ENCODE results near the gene HSFX3.

Gene HSFX3

DNA sequence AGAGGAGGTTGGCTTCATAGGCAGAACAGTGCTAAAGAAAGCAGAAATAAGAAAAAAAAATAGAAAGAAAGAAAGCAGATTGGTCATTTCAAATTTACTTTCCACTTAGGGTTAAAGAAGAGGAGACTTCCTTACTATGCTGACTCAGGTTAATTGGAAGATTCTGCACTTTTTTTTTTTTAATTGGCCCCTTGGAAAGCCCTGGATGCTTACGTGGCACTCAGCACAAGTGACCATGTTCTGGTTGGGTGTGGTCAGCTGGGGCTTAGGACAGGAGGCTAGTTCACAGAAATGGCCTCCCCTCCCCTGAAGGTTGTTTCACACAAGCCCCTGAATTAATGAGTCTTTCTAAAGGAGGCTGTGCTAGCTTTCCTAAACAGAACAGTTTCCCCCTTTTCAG lies 23.0 kb upstream of the HSFX3 start:
- Histone ChIP-seq H3K4me2 (no peak overlapping the region), H2AFZ (ENCODE audit: low read depth) (no peak overlapping the region), H4K20me1 (ENCODE audit: insufficient read depth) (no peaks in the 10 kb centered on the region), H3K27ac (no peak overlapping the region), H3K4me3 (IDR thresholded peaks at IDR 0.05; ENCODE audit: insufficient read depth, low read depth, low read length) (no peak overlapping the region), H3K4me1 (ENCODE audit: low read depth, poor library complexity, severe bottlenecking) (peaks cover 5% of the 10 kb centered on the region), H3K36me3 (ENCODE audit: insufficient read depth) (no peaks in the 10 kb centered on the region), H3K79me2 (ENCODE audit: insufficient read depth, low read depth) (no peaks in the 10 kb centered on the region), H3K9ac (no peak overlapping the region), H3K27me3 (ENCODE audit: insufficient read depth, low read depth) (no peaks in the 10 kb centered on the region)
- TF ChIP-seq, protein P1, sequence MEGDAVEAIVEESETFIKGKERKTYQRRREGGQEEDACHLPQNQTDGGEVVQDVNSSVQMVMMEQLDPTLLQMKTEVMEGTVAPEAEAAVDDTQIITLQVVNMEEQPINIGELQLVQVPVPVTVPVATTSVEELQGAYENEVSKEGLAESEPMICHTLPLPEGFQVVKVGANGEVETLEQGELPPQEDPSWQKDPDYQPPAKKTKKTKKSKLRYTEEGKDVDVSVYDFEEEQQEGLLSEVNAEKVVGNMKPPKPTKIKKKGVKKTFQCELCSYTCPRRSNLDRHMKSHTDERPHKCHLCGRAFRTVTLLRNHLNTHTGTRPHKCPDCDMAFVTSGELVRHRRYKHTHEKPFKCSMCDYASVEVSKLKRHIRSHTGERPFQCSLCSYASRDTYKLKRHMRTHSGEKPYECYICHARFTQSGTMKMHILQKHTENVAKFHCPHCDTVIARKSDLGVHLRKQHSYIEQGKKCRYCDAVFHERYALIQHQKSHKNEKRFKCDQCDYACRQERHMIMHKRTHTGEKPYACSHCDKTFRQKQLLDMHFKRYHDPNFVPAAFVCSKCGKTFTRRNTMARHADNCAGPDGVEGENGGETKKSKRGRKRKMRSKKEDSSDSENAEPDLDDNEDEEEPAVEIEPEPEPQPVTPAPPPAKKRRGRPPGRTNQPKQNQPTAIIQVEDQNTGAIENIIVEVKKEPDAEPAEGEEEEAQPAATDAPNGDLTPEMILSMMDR (conservative IDR thresholded peaks at IDR 0.05; ENCODE audit: low read depth, low read length): no peak

DNA sequence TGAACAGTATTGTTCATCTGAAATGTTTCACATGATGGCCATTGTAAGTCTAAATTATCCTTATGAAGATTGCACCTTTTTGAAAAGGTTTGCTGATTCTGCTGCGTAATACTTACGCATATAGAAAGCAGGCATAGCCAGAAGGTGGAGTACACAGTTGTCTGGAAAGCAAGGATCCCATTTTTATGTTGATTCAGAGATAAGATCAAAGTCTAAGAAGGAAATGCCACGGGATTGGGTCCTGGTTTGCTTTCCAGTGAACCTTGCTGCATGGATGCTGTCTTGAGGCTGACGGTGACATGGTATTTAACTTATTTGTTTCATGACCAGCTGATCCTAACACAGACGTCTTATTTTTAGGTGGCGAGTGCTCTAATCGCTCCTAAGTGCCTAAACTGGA lies 22.0 kb upstream of the HSFX3 start:
- Histone ChIP-seq H4K20me1 (ENCODE audit: insufficient read depth) (no peaks in the 10 kb centered on the region), H3K4me1 (ENCODE audit: low read depth, poor library complexity, severe bottlenecking) (peaks cover 5% of the 10 kb centered on the region), H3K9ac (no peak overlapping the region), H3K36me3 (ENCODE audit: insufficient read depth) (no peaks in the 10 kb centered on the region), H3K4me2 (no peak overlapping the region), H3K27ac (no peak overlapping the region), H3K4me3 (IDR thresholded peaks at IDR 0.05; ENCODE audit: insufficient read depth, low read depth, low read length) (no peak overlapping the region), H2AFZ (ENCODE audit: low read depth) (no peak overlapping the region), H3K27me3 (ENCODE audit: insufficient read depth, low read depth) (no peaks in the 10 kb centered on the region), H3K79me2 (ENCODE audit: insufficient read depth, low read depth) (no peaks in the 10 kb centered on the region)
- TF ChIP-seq, protein P1 (conservative IDR thresholded peaks at IDR 0.05; ENCODE audit: low read depth, low read length): no peak

DNA sequence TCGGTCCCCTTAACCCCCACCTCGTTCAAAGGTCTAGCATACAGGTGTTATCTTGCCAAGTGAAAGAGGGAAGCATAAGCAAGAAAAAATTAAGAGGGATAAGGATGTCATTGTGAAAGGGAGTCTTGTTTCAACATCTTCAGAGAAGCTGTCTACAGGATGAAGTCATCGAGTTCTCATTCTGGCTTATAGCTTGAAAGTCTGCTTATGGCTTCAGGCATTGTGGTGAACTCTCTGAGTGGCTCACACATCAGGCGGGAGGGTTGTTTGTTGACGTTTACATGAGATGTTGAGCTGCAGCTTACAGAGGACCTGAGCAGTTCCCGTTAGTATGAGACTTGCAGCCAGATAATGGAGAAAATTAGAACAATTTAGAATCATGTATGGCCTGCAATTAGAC lies 20.9 kb upstream of the HSFX3 start:
- H3K4me1 ChIP-seq (ENCODE audit: low read depth, poor library complexity, severe bottlenecking): peaks cover 5% of the 10 kb centered on the region
- H3K27me3 ChIP-seq (ENCODE audit: insufficient read depth, low read depth): no peaks in the 10 kb centered on the region
- no peak overlapping the region for H3K27ac ChIP-seq
- no peaks in the 10 kb centered on the region for H3K36me3 ChIP-seq (ENCODE audit: insufficient read depth)
- no peak overlapping the region for H3K9ac ChIP-seq
- TF ChIP-seq, protein P1 (conservative IDR thresholded peaks at IDR 0.05; ENCODE audit: low read depth, low read length): no peak
- H3K4me3 ChIP-seq (IDR thresholded peaks at IDR 0.05; ENCODE audit: insufficient read depth, low read depth, low read length): no peak overlapping the region
- H2AFZ ChIP-seq (ENCODE audit: low read depth): no peak overlapping the region
- no peaks in the 10 kb centered on the region for H4K20me1 ChIP-seq (ENCODE audit: insufficient read depth)
- no peak overlapping the region for H3K4me2 ChIP-seq
- H3K79me2 ChIP-seq (ENCODE audit: insufficient read depth, low read depth): no peaks in the 10 kb centered on the region

DNA sequence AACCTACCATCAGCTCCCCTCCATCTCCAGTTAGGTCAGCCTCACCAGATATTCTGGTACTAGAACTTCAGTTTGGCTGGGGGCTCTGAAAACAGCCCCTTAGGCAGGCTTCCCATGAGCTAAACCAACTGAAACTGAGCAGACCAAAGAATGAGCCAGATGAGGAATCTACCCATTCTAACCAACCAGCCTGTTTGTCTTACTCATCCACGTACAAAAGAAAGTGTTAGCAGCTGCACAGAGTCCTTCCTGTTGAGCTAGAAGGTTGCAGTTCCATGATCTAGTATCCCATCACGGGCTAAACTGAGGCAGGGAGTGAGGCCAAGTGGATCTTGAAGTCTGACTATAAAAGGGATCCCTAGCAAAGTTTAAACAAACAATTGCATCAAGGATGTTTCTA lies 20.0 kb upstream of the HSFX3 start:
- no peaks in the 10 kb centered on the region for H4K20me1 ChIP-seq (ENCODE audit: insufficient read depth)
- H3K27ac ChIP-seq: no peak overlapping the region
- H3K9ac ChIP-seq: no peak overlapping the region
- TF ChIP-seq, protein P1 (conservative IDR thresholded peaks at IDR 0.05; ENCODE audit: low read depth, low read length): no peak
- H3K4me3 ChIP-seq (IDR thresholded peaks at IDR 0.05; ENCODE audit: insufficient read depth, low read depth, low read length): no peak overlapping the region
- no peak overlapping the region for H3K4me2 ChIP-seq
- no peaks in the 10 kb centered on the region for H3K36me3 ChIP-seq (ENCODE audit: insufficient read depth)
- no peaks in the 10 kb centered on the region for H3K27me3 ChIP-seq (ENCODE audit: insufficient read depth, low read depth)
- H3K79me2 ChIP-seq (ENCODE audit: insufficient read depth, low read depth): no peaks in the 10 kb centered on the region
- peaks cover 5% of the 10 kb centered on the region for H3K4me1 ChIP-seq (ENCODE audit: low read depth, poor library complexity, severe bottlenecking)
- H2AFZ ChIP-seq (ENCODE audit: low read depth): no peak overlapping the region
